Measurements from ENCODE around the gene GLB1L2.

GLB1L2 gene

DNA sequence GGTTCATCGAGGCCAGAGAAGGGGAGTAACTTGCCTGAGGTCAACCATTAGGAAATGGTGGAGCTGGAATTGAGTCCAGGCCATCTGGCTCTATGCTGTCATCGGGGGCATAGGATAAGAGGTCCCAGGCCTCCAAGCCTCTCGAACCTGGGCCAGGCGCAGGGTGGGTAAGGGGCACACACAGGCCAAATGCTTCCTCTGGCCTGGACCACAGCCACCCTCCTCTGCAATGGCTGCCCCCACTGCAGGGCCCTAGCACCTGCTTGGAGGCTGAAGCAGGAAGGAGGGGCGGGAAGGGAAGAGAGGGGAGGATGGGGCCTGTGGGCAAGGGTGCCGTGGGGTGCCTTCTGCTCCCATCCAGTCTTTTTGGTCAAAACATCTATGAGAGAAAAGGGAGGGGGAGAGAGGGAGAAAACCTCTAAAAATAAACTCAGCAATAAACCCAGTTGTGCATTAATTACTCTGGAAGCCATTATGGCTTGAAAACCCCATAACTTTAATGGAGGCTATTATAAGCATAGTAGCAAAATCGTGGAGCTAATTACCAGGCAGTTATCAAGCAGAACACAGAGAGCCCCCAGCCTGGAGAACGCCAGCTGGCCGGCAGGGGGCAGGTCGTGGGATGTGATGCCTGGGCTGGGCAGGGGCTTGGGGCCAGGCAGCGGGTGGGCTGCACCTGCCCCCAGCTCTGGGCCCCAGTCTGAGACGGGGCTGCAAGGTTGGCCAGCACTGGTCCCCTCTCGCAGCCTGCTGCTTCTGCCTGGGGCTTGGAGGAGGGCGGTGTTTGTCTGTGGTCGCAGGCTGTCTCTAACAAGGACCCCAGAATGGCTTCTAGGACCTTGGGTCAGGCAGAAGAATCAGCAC is 59.1 kb downstream of the GLB1L2 start:
- no peak overlapping the region for H3K4me3 ChIP-seq (ENCODE audit: low read depth, low read length)
- TF ChIP-seq, protein P1, sequence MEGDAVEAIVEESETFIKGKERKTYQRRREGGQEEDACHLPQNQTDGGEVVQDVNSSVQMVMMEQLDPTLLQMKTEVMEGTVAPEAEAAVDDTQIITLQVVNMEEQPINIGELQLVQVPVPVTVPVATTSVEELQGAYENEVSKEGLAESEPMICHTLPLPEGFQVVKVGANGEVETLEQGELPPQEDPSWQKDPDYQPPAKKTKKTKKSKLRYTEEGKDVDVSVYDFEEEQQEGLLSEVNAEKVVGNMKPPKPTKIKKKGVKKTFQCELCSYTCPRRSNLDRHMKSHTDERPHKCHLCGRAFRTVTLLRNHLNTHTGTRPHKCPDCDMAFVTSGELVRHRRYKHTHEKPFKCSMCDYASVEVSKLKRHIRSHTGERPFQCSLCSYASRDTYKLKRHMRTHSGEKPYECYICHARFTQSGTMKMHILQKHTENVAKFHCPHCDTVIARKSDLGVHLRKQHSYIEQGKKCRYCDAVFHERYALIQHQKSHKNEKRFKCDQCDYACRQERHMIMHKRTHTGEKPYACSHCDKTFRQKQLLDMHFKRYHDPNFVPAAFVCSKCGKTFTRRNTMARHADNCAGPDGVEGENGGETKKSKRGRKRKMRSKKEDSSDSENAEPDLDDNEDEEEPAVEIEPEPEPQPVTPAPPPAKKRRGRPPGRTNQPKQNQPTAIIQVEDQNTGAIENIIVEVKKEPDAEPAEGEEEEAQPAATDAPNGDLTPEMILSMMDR (conservative IDR thresholded peaks at IDR 0.05; ENCODE audit: low read depth, low read length): no peak
- DNase-seq (ENCODE audit: low read depth): no peak

DNA sequence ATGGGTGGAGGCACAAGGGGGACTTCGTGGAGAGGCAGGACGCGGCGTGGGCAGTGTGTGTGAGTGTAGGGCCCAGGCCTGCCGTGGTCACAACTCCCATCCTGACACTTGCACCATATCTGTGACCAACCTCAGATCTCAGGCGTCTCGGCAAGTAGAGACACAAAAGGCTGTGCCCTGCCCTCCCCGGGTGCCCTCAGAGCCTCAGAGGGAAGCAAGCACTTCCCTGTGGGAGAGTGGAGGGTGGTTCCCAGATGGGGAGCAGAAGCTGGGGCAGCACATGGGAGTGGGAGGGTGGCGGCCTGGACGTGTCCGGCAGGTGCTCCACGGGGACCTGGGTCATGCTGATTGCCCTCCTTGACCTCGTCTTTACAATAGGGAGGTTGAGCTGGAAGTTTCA is 59.9 kb downstream of the GLB1L2 start:
- no peak for DNase-seq (ENCODE audit: low read depth)
- no peak overlapping the region for H3K4me3 ChIP-seq (ENCODE audit: low read depth, low read length)
- TF ChIP-seq, protein P1 (conservative IDR thresholded peaks at IDR 0.05; ENCODE audit: low read depth, low read length): no peak

DNA sequence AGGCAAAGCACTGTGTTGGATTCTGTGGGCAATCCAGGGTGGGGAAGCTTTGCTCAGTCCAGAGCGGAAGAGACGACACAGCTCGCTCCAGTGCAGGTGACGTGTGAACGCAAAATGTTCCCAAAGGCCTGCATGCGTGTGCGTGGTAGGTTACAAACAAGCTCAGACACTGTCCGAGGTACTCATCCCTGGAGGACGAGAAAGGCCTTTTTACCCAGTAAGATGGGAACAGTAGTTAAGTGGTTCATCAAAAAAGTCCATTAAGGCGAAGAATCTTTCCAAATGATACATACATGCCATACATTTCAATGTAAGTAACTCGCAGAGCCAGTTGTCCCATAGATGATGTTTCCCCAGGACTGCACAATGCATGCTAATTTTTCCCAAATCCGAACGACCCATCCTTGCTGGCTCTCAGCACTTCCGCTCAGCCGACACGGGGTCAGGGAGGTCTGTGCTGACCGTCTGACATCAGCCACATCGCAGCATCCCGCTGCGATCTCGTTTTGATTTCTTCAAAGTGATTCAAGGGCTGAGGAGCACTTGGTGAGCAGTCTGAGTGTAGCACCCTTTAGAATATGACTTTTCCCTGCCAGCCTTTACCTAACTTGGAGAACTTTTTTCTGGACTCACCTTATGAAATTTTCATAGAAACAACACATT is 61.3 kb downstream of the GLB1L2 start:
- no peak overlapping the region for H3K4me3 ChIP-seq (ENCODE audit: low read depth, low read length)
- DNase-seq (ENCODE audit: low read depth): no peak
- TF ChIP-seq, protein P1 (conservative IDR thresholded peaks at IDR 0.05; ENCODE audit: low read depth, low read length): no peak

DNA sequence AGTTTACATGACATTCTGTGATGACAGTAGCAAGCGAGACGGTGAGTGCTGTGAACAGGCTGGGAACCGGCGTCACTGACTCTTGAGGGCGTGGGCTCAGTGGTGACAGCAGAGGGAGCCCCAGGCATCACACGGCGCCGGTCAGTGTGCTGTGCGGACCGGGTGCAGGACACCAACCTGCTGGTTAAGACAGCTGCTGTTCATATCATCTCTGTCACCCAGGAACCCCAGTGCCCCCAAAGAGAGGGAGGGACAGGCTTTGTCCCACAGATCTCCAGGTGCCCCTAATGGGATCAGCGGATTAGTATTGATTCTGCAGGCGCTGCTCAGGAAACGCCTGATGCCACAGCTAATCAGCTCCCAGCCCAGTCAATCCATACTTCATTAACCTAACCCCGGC is 61.9 kb downstream of the GLB1L2 start:
- no peak for DNase-seq (ENCODE audit: low read depth)
- no peak overlapping the region for H3K4me3 ChIP-seq (ENCODE audit: low read depth, low read length)
- TF ChIP-seq, protein P1 (conservative IDR thresholded peaks at IDR 0.05; ENCODE audit: low read depth, low read length): no peak

DNA sequence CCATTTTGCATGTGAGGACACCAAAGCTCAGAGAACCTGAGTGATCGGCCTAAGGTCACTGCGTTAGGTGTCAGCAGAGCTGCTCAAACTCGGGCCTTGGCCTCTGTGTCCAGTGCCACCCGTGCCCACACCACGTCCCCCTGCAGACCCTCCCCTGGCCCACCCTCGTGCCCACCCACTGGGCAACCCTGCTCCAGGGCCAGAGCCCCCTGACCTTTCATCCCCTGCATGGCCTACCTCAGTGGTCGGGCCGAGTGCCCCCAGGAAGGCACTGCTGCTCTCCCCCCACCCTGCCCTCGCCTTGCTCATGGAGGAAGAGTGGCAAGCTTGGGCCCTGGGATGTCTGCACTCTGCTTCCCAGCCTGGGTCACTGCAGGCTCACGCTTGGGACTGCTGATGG is 62.5 kb downstream of the GLB1L2 start:
- H3K4me3 ChIP-seq (ENCODE audit: low read depth, low read length): no peak overlapping the region
- DNase-seq (ENCODE audit: low read depth): no peak
- TF ChIP-seq, protein P1 (conservative IDR thresholded peaks at IDR 0.05; ENCODE audit: low read depth, low read length): no peak

DNA sequence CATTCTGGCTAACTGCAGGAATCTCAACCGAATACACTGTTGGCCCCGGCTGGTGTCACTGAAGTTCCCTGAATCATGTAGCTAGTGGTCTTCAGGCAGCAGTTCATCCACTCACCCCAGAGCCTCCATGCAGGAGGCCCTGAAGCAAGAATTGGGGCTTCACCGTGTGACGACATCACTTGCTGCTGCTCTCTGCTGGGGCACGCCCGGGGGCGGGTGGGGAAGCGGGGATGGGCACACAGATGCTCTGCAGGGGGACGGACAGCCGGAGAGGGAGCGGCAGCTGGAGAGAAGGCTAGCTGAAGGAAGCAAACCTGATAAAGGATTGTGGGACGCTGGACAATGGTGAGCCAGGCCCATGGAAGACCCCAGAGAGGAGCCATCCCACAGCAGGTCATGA is 63.2 kb downstream of the GLB1L2 start:
- no peak overlapping the region for H3K4me3 ChIP-seq (ENCODE audit: low read depth, low read length)
- TF ChIP-seq, protein P1 (conservative IDR thresholded peaks at IDR 0.05; ENCODE audit: low read depth, low read length): no peak
- DNase-seq (ENCODE audit: low read depth): no peak
